GM18861 (cell line): ENCODE data around the gene ERC1.
A peak's percentile ranks its signal among the peaks of the same experiment; 100 is the strongest.

Source experiments
- ATAC-seq: cut with Tn5 transposase; IDR thresholded peaks from one replicate; pipeline ENCODE4 v1.9.1; 2021; ENCODE audit not compliant: unreplicated experiment

Gene ERC1

DNA sequence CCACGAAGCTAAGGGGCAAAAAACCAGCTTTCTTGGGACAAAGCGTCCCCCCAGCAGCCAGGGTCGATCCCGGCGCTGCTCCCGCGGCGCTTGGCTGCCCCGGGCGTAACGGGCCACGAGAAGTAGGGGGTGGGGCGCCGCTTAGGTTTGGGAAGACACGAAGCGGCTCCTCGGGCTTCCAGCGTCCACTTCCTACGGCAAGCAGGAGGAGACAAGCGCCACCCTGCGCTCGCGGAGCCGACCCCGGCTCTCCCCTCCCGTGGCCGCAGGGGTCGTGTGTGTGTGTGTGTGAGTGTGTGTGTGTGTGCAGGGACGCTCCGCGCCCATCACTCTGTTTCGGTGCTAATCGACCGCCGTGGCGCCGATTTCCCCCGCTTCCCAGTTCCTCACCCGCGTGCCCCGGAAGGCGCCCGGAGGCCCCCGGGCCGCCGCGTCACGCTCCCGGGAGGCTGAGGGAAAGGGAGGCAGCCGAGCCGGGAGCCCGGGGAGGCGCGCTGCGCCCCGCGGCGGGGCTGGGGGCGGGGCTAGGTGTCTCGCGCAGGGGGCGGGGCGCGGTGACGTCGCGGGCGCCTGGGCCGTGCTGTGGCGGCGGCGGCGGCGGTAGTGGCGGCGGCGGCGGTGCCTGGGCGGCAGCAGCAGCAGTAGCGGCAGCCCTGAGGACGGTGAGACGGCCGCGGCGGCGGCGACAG lies at the start of gene ERC1:
Gene ERC1 (plus strand): TSS at position 563 of the 689 bp plus-strand sequence. CDS start 36,681 bp downstream, outside the sequence.
- peak; percentile 53 for ATAC-seq

DNA sequence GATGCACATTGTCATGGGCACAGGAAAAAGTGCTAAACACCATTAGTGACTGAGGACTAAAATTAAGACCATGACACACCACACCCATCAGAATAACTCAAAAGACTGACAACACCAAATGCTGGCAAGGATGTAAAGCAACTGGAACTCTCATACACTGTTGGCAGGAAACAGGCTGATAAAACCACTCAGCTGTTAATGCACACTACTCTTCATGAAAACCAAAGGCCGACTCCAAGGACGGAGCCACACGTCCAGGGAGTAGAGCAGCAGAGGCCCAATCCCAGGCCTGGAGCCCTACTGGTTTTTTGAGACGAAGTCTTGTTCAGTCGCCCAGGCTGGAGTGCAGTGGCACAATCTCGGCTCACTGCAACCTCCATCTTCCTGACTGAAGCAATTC lies 48.0 kb upstream of the ERC1 start:
- no peak for ATAC-seq

DNA sequence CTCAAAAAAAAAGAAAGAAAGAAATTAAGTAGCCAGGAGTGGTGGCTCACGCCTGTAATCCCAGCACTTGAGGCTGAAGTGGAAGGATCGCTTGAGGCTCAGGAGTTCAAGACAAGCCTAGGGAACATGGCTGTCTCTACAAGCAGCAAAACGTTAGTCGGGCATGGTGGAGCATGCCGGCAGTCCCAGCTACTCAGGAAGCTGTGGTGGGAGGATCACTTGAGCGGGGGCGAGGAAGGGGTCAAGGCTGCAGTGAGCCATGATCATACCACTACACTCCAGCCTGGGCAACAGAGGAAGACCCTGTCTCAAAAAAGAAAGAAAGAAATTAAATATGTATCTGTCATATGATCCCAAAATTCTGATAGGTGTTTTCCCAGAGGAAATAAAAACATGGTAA lies 46.8 kb upstream of the ERC1 start:
- no peak for ATAC-seq

DNA sequence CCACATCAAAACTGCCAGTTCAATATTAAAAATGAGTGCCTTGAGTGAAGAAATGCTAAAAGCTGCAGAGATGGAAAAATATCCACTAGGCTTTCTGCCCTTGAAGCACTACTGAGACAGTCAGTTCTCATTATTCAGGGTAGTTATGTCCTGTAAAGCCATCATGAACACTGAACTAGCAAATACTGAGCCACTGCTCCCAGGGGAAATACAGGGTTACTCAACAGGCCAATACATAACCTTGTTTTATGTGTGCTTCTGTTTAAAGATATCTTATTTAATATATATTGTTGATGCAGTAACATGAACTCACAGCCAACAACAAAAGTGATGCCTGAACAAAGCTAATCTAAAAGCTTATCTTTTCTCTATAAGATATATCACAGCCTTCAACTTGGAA lies 44.8 kb upstream of the ERC1 start:
- ATAC-seq, result no peak

DNA sequence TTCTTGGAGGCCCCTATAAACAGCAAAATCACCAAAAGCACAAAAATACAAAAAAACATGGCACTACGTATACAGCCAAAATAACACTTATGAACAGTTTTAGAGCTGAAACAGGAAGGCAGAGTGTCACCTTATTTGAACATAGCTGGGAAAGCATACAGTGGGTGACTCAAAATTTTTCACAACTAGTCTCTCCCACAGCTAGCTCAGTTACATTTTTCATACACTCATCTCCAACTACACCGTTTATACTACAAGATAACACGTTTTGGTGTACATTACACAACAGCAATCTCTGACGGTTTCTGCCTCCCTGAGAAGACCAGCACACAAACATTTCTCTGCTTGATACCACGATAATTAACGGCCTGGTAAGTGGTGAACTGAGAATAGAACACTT lies 44.4 kb upstream of the ERC1 start:
- ATAC-seq, result no peak

DNA sequence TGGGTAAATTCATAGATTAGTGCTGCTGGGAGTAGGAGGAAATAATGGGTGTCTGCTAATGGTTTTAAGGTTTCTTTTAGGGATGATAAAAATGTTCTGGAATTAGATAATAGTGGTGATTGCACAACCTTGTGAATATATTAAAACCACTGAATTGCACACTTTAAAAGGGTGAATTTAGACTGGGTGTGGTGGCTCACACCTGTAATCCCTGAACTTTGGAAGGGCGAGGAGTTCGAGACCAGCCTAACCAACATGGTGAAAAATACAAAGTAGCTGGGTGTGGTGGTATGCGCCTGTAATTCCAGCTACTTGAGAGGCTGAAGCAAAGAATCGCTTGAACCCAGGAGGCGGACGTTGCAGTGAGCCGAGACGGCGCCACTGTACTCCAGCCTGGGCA lies 42.8 kb upstream of the ERC1 start:
- ATAC-seq, result no peak

DNA sequence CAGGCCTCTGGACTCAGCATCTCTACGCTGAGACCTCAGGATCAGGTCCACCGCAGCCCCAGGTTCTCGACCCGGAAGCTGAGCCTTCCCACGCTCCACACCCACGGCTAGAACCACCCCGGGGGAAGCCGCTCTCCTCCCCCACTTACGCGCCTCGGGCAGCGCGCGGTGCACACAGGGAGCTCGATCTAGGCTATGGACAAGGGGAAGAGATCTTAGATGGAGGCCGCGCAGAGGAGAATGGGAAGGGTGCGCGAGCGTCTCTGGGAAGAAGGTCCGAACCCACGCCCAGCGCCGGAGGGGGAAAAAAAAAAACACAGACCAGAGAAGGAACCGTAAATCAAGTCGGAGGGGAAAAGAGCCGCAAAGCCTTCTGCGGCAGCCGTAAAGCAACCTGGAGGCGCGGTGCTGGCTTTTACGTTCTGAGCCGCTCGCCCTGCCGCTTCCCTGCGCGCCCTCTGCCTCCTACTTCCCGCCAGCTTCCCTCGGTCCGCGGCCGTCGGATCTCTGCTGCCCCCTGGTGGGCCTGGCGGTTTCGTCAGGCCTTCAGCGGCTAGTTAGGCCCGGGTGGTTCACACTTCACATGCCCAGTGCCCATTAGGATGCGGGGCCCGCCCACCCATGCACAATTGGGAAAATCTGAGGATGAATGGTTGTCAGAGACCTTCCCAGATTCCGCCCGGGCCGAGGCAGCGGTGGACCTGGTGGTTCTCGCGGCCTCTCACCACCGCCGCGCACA lies 41.4 kb upstream of the ERC1 start, which contains the start of gene RAD52:
Gene RAD52 (minus strand): TSS at position 242 of the 739 bp plus-strand sequence. CDS start 16,636 bp downstream, outside the sequence.
- ATAC-seq, result peak; percentile 73

DNA sequence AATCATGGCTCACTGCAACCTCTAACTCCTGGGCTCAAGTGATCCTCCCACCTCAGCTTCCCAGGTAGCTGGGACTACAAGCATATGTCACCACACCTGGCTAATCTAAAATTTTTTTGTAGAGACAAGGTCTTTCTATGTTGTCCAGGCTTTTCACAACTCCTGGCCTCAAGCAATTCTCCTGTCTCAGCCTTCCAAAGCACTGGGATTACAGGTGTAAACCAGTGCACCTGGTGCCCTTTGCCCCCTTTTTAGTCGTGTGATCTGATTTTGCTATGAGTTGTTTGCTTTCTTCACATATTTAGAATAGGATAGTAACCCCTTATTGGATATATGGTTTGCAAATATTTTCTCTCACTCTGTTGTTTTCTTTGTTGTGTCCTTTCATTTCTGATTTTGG lies 39.8 kb upstream of the ERC1 start:
- ATAC-seq, result no peak

DNA sequence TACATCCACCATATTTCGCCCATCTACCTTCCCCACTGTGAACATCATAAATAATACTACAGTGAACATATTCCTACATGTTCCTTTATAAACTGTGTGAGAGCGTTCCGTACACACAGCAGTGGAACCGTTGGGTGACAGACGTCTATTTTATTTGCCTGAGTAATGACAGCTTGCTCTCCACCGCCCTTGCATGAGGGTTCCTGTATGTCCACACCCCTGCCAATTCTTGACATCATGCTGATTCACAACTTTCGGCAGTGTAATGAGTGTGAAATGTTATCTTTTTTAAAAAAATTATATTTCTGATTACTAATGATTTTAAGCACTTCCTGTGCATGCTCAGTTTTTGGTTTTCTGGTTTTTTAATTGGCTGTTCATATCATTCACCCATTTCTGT lies 37.2 kb upstream of the ERC1 start:
- ATAC-seq, result no peak

DNA sequence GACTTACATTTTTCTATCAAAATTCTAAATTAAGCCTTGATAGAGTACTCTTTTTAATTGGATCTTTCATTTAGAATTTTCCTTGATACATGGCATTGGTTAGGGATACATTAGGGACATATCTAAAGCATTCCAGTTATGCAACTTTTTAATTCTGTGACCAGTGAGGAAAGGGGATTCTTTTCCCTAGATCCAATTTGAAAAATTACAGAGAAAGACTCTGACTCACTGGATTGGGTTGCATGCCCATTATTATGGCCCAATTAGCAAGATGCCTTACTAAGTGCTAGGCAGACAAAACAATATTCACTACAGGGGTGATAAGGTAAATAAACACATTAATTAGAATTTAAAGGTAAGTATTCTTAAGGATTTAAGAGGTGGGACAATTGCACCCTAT lies 36.3 kb upstream of the ERC1 start:
- ATAC-seq, result no peak

DNA sequence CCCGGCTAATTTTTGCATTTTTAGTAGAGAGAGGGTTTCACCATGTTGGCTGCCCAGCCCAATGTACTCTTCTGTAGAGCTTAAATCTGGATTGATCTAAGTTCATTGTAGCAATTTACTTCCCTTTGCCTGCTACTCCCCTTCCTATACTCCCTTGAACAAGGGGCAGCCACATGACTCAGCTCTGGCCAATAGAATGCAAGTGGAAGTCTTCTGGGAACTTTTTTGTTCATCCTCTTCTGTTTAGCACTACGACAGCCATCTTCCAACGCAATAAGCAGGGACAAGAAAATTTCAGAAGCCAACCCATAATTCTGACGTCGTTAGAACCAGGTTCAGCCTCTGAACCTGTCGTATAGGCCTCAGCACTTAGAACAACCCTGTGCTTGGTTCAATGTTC lies 35.1 kb upstream of the ERC1 start:
- ATAC-seq, result no peak

DNA sequence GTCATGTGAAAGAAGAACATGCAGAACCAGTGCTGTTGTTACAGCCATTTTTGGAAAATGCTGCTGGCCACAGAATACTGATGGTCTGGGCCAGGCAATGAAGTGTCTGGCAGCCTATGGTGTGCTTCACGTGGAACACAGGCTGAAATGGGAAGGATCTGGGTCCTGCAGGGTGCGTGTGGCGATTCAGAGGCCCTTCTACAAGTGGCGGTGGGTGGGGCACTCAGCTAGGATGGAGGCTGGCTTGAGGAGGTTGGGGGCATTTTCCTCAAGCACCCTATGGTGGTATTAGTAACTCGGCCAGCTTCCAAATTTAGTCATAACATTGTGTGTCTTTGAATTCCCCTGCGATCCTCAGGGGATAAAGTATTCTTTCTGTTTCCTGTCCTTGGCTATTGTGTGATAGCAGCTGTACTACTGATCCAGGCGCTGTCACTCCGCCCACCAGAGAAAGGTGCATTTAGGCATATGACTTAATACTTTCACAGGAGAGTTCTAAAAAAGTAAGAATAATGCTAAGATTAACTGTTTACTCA lies 32.4 kb upstream of the ERC1 start:
- peak; percentile 80 for ATAC-seq

DNA sequence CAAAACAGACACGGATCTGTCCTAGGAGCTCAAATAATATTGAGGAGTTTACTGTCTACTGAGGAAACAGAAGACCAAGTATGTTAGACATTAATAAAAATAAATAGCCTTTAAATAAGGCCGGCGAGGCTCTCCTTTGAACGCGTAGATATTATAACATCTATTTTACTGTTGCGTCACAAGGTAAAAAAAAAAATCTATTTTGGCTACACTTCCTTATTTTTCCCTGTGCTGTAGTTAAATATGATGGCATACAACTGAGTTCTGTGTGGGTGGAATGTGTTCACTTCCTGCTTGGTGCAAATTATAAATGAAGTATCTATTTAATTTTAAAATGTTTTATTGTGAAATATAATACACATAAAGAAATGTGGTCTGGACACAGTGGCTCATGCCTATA lies 24.3 kb upstream of the ERC1 start:
- no peak for ATAC-seq

DNA sequence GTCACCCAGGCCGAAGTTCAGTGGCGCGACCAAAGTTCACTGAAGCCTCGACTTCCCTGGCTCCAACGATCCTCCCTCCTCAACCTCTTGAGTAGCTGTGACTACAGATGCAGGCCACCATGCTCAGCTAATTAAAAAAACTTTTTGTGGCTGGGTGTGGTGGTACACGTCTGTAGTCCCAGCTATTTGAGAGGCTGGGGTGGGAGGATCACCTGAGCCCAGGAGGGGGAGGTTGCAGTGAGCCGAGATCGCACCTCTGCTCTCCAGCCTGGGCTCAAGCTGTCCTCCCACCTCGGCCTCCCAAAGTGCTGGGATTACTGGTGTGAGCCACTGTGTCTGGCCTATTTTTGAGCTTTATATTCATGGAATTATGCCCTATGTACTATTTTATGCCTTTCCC lies 23.4 kb upstream of the ERC1 start:
- no peak for ATAC-seq

DNA sequence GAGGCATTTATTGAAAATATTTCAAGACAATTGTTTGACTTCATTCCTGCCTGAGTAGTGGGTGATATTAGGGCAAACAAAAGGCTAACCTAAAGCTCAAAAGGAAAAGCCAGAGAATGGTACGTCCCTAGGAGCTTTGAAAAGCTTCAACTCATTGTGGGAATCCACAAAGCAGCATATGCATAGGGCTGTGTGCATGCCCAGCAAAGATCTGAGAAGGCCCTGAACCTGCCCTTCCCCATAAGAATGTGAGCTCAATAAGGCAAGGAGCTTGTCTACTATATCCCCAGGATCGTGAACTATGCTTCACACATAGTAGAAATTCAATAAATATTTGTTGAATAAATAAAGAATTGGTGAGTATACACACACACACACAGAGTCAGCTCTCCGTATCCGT lies 22.5 kb upstream of the ERC1 start:
- no peak for ATAC-seq

DNA sequence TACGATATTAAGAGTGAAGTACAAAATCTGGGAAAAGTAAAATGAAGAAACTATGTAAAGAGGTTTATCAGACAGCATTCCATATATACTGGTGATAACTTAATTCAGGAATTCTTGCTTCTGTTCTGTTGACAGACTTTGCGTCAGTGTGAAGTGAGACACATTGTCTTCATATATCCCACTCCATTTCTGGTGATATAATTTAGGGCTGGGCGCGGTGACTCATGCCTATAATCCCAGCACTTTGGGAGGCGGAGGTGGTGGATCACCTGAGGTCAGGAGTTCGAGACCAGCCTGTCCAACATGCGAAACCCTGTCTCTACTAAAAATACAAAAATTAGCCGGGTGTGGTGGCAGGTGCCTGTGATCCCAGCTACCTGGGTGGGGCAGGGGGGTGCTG lies 21.2 kb upstream of the ERC1 start:
- ATAC-seq, result no peak

DNA sequence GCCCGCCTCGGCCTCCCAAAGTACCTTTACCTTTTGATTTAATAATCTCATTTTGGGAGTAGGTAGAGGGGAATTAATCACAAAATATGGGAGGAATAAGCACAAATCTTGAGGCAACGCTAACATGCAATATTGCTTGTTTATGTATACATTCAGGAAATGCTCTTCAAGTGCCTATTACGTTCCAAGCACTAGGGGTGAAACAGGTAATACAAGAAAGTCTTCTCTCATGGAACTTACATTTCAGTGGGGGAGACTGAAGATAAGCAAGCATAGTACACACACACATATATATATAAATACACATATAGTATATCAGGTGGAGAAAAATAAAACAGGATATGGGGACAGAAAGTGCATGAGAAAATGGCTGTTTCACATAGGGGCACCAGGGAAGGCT lies 19.0 kb upstream of the ERC1 start:
- ATAC-seq, result no peak

DNA sequence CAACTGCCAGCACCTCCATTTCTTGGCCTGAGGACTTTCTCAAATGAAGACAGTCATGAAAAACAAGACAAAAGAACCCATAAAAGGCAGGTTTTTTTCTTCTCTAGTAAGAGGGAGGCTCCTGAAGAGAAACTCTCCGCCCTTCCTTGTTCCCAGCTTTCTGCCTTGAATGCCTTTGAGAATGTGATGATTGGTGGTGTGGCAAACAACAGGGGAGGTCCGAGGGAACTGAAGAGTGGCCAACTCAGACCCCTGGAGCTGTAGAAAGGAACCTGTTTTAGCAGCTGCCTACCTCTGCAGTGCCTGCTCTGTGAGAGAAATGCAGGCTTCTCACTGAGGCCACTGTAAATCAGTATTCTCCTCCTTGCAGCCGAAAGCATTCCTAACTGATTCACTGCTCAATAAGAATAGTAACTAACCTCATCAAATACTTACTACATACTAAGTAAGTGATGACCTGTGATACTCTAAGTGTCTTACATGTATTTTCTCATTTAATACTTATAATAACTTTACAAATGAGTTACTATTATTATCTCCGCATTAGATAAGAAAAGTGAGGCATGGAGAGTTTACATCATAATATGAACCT lies 16.7 kb upstream of the ERC1 start:
- no peak for ATAC-seq

DNA sequence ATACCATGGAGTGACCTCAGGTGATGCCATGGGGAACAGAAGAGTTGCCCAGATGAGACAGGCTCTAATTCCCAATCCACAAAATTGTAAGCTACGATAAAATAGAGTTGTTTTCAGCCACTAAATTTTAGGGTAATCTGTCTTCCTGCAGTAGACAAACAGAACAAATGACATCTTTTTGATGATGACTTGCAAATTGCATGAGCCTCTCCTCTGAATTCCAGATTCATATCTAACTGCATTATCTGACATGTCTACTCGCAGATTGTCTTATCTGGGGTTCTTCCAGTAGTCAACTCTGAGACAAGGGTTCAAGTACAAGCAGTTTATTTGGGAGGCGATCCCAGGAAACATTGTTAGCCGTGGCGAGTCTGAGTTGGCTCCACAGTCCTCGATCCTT lies 14.4 kb upstream of the ERC1 start:
- ATAC-seq, result no peak

DNA sequence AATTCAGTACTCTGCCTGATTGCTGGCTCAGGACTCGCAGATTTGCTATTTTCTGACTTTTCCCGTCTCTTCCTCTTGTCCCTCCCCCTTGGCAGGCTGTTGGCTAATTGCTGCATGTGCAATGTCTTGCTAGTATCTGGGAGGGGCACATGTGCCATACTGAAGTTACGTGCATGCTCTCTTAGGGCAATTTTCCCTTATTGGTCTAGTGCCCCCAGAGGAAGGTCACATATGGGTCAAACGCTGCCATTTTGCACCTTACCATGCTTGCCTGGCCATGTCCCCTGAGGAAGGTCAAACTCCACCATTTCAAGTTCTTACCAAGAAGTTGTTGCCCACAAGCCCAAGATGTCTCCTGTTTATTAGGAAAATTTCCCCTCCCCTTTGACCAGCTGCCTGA lies 13.9 kb upstream of the ERC1 start:
- ATAC-seq, result no peak

DNA sequence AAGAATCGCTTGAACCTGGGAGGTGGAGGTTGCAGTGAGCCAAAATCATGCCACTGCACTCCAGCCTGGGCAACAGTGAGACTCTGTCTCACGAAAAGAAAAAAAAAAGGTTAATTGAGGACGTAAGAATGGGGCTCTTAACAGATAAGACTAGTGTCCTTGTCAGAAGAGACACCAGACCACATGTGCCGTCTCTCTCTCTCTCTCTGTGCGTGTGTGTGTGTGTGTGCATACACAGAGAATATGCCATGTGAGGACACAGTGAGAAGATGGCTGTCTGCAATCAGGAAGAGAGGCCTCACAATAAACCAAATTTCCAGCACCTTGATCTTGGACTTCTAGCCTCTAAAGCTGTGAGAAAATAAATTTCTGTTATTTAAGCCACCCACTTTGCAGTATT lies 11.7 kb upstream of the ERC1 start:
- ATAC-seq, result no peak
